SIG-M5 (cell line): ENCODE measurements around the gene APCDD1L.
"Not testable (repeated sequence)": the region's sequence is repeated elsewhere in the genome, so short reads cannot be mapped to it uniquely, and the experiment has no call there.

Experiments
- DNase-seq: peaks from one replicate; lab custom pipeline; 2025; lab: John Stamatoyannopoulos, UW

Gene APCDD1L

DNA sequence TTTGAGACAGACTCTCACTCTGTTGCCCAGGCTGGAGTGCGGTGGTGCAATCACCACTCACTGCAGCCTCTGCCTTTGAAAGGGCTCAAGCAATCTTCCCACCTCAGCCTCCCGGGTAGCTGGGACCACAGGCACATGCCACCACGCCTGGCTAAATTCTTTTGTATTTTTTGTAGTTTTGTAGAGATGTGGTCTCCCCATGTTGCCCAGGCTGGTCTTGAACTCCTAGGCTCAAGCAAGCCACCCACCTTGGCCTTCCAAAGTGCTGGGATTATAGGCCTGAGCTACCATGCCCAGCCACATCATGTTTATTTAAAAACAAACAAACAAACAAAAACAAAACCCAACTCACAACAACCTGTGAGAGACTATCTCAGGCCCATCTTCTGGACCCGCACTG, 29.7 kb upstream of the APCDD1L start:
- DNase-seq, result no peak

DNA sequence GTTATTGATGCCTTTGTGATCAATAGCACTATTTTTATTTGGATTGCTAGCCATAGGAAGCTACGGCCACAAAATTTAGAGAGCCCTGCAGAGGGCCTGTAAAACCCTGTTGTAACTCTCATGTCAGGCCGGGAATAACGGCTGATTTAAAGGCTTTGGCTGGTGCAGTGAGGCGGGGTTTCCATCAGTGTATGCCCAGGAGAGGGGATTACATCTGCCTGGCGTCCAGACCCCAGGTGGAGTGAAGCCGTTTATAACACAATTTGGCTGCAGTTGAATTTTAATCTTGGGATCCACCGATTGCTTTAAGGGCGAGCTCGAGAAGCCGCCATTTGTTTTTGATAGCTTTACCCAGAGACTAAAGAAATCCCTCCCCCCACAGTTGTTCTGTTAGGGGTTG, 29.1 kb upstream of the APCDD1L start:
- no peak for DNase-seq

DNA sequence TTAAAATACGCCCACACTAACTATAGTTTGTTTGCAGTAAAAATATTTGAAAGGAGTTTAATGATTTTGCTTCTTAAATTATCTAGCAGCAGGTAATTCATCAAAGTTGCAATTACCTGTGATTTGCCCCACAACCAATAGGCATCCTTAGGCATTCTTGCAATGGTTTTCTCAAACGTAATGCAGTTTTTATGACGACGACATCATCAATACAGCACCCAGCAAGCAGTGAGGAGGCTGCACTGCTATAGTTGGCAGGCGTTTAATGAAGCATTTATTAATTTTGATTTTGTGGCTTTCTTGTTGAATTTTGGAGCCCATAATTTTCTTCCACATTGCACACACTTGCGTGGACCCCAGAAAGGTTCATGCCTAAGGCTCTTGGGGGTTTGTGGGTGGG, 28.1 kb upstream of the APCDD1L start:
- no peak for DNase-seq

DNA sequence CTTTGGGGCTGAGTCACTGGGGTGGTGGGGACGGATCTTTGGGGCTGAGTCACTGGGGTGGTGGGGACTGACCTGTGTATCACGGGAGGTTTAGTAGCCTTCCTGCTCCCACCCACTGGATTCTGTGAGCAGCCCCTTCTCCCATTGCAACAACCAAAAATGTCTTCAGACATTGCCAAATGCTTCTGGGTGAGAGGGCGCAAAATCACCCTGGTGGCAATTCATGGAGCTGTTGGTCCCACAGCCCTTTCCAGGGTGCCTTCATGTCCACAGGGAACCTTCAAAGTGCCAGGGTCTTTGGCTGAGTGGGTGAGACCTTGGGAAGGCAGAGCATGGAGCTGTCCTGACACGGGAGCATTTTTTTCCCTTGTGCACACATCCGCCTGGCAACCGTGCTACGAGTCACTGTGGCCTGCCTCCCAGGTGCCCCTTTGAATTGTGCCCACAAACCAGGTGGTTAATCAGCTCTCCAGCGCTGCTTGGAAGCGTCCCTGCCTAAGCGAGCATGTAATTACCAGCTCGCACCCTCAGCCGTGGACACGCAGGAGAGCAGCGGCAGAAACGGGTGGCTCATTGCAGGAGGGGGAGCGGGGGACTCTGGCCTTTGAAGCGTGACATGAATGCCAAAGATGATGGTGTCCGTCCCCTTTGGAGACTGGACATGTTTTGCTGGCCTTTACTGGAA, 27.4 kb upstream of the APCDD1L start:
- DNase-seq, result no peak

DNA sequence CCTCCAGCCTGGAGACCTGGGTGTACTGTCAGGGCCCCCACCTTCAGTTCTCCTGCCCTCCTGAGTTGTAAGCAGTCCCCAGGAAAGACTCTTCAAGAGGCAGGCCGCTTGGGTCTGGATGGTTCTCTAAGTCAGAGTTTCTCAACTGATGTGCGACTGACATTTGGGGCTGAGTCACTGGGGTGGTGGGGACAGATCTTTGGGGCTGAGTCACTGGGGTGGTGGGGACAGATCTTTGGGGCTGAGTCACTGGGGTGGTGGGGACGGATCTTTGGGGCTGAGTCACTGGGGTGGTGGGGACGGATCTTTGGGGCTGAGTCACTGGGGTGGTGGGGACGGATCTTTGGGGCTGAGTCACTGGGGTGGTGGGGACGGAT, 26.8 kb upstream of the APCDD1L start:
- not testable (repeated sequence) for DNase-seq

DNA sequence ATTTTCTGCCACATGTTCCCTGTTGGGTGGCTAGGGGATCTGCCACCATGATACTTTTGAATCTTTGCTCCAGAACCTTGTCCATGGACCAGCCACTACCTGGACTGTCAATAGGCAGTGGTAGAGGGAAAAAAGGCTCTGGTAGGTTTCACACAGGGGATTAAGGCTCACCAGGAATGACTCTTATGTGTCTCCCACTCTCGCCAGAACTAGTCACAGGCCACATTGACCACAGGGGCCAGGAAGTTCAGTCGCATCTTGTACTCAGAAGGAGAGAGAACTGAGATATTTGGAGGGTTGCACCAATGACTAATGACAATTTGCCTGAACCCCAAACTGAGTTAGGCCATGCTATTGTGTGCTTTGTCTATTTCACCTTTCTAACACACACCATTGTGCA, 23.6 kb upstream of the APCDD1L start:
- DNase-seq, result no peak

DNA sequence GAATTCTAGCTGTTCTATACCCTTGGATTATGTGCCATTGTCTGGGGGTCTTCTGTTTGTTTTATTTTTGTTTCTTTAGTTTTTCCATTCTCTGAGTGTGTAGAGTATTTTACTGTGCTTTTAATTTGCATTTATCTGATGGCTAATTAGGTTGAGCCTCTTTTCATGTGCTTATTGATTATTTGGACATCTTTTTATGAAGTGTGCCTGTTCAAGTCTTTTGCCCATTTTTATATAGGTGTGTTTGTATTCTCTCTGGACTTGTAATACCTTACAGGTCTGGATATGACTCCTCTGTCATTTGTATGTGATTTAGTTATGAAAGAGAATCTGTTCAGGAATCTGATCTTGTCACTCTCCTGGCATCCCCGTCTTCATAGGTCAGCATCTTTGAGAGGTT, 22.6 kb upstream of the APCDD1L start:
- no peak for DNase-seq

DNA sequence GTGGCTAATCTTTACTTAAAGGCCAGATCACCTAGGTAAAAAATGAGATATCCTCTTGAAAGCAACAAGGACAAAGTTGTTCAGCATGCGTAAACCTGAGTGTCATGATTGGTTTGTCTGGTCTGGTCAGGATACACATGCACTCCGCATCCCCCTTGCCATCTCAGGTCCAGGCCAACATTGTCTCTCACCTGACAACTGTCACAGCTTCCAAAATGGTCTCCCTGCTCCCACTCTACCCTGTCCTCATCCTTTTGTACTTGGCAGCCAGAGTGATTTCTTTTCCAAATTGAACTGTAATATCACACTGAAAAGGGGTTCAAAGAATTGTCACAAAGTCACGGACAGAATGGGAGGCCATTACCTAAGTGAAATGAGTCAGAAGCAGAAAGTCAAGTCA, 21.1 kb upstream of the APCDD1L start:
- DNase-seq, result no peak

DNA sequence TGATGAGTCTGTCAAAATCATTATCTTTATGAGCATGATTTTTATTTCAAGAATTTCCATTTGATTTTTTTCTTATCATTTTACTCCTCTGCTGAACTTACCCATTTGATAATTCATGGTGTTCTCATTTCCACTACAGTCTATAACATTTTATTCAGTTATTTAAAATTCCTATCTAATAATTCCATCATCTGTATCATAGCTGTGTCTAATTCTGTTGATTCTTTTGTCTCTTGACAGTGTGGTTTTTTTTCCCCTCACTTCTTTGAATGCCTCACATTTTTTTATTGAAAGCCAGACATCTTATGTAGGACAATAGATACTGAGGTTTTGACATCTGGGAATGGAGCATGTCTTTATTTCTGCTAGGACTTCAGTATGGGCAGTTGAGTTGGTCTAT, 16.5 kb upstream of the APCDD1L start:
- DNase-seq, result no peak

DNA sequence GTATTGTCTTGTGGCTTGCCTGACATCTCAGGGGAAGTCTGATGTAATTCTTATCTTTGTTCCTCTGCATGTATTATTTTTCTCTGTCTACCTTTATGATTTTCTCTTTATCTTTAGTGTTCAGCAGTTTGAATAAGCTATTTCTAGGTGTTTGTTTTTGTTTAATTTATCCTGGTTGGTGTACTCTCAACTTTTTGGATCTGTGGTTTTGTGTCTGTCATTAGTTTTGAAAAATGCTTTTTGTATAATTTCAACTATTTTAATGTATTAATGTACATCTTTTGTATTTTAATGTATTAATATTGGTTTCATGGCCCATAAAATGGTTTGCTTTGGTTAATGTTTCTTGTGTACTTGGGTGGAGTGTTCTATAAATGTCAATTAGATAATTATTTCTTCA, 15.9 kb upstream of the APCDD1L start:
- no peak for DNase-seq

DNA sequence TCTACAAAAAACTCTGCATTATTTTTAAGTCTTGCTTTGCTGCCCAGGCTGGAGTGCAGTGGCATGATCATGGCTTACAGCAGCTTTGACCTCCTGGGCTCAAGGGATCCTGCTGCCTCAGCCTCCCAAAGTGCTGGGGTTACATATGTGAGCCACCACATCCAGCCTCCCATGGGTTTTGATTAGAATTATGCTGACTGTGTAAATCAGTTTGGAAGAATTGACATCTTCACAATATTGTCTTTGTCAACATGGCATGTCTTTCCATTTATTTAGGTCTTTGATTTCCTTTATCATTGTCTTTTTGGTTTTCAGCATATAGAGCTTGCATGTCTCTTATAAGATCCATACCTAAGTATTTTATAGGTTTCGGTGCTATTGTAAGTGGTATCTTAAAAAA, 13.2 kb upstream of the APCDD1L start:
- no peak for DNase-seq

DNA sequence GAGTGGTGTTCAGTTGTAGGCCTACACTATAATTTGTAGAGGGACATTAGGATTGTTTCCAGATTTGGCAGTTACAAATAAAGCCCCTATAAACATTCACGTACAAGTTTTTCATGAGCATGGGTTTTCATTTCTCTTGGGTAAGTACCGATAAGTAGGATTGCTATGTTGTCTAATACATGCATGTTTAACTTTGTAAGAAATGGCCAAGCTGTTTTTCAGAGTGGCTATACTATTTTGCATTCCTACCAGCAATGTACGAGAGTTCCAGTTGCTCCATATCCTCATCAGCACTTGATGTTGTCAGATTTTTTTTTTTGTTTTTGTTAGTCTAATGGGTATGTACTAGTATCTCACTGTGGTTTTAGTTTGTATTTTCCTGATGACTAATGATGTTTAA, 11.2 kb upstream of the APCDD1L start:
- no peak for DNase-seq

DNA sequence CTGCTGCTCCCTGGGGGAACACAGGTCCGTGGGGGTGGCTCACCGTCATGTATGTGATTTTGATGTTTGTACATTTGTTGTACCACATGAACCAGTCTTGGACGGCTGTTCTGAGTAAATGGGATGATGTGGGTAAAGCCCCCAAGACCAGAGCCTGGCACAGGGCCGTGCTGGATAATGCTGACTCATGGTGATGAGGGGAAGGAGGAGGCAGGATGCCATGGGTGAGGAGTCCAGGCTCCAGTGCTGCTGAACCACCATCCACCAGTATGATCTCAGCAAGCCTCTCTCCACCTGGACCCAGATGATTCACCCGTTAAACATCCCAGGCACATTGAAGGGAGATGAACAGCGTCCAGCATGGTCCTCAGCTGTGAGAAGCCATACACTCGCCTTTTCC, 9.6 kb upstream of the APCDD1L start:
- no peak for DNase-seq

DNA sequence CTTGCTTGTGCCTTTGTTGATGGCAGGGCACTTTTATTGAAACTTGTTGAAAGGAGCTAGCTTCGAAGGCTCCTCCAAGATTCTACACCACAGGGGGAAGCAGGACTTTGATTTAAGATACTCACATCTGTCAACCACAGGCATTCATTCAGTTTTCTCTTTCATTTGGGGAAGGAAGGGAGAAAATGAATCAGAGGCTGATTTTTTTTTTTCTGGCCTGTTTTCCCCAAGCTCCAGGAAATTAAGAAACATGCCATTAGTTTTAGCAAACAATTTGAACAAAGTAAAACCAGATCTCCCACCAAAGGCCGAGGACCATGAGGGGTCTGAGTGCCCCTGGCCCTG, 8.7 kb upstream of the APCDD1L start:
- no peak for DNase-seq

DNA sequence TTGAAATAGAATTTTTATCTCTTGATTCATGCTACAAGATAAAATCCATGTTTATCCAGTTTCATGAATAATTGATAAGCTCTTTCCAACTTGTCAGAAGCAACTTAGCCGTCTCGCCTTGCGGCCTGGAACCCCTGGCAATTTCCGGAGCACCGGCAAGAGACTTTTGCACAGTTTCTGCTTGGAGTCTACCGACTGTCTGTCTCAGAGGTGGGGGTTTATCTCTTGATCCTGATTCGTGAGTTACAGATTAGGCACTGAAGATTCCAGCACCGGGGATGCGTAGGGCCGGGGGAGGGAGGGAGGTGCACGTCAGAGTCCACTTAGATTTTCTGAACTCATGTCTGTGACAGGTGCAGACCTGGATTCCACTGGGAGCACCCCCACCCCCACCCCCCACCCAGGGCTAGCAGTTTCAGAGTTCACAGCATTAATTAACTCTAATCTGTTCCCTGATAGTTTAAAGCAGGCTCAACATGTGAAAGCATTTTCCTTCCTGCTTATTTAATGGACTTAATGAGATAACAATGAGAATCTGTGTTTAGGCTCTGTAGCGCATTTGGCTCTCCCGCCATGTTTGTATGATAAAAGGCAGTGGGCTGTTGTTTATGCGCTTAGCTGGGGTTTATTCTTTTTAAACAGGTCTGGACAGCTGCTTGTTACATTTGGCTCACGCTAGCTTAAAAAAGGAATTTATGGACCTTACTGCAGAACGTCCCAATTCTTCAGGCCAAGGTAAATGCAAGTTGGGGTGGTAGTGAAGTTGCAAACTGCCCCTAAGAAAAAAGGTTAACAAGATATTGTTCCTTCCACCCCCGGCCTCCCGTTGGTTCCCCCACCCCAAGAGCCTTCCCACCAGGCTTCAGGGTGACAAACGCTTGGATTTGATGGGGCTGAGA, 8.1 kb upstream of the APCDD1L start:
- DNase-seq, result no peak

DNA sequence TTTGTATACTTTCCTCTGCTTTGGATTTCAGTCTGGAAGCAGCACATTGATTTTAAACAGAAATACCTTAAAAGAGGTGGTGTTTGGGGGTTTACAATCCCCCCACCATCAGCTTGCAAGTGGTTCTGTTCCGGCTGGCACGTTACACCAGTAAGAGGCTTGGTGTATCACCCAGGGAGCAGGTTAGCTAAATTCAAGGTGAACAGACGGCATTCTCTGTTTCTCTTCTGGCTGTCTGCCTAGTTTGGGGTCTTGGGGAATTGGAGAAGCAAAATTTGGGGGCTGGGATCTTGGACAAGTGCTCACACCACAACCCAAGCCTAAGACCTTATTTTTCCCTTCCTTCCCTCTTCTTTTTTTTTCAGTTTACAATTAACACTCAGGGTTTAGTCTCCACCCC, 7.5 kb upstream of the APCDD1L start:
- DNase-seq, result no peak

DNA sequence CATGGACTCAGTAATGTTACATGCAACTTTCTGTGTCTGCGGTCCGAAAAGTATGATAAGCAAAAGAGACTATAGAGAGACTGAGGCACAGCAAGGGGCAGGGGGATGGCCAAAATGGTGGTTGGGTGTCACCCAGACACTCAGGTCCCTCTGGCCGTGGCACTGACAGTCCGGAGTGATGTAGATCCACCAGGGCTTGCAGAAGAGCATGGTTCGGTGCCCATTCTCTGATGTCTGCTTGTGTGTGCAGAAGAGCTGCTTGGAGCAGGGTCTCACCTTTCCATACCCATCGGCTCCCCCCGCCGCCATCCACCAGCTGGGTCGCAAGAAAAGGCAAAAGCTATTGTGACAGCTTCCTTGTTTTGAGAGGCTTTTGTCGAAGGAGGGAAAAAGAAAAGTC, 6.6 kb upstream of the APCDD1L start:
- DNase-seq, result no peak

DNA sequence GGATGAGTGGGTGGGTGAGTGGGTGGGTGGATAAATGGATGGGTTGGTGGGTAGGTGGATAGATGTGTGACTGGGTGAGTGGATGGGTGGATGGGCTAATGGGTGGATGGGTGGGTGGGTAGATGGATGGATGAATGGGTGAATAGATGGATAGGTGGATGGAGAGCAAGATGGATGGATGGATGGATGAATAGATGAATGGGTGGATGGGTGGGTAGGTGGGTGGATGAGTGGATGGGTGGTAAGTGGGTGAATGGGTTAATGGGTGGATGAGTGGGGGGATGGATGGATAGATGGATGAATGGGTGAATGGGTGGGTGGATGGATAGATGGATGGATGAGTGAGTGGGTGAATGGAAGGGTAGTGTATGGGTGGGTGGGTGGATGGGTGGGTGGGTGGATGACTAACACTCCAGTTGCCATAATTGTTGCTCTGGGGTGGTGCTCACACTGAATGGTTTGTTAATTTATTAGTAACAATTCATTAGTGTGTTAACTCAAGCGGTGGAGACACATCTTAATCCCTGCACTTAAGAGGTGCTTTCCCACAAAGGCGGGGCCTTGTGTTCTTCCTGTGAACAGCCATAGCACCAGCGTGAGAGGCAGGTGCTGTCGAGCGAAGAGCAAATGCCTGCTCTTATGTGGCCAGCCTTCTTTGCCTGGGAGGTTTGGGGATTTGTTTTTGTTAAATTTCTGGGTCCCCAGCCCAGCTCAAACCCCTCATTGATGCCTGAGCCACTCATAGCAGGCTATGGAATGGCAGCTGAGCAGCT, 4.9 kb upstream of the APCDD1L start:
- DNase-seq, result no peak

DNA sequence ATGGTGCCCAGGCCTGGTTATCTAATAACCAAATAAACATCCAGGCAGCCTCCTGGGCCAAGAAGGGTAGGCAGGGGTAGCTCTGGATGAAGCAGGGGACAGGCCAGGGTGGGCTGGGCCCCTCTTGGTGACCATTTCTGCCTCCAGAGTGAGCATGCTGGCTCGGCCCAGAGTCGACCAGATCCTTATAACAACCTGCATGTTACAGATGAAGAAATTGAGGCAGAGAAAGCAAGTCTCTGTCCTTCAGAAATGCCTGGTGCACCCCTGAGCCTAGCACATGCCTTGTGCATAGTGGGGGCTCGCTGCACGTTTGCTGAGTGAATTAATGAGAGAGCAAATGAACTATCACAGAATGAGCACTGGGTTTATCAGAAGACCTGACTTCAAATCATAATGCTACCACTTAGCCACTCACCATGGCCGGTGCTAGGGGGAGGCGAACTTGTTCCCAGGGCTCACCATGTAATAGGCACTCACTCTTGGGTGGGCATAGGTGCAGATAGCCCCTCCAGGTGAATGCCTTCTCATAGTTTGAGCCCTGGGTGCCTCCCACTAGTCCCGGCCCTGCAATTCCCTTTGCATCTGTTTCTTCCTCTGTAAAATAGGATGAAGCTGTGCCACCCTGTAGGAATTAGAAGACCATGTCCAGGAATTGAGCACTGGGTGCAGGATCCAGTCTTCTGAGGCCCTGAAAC, 3.8 kb upstream of the APCDD1L start:
- no peak for DNase-seq

DNA sequence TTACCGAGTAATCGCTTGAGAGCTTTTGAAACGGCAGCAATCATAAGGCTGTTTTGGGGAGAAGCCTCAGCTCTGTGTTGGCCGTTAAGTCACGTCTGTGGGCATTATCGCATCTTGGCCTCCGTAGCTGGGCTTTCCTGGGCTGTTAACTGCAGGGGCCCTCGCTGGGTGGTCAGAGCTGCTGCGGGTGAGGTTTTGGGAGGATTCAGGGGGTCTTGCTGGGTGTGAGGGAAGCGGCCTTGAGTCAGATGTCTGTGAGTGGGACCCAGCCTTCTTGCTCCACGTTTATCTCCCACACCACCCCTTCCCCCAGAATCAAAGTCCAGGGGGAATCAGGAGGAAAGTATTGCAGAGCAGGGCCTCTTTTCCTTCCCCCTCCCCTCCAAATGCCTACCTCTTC, 3.2 kb upstream of the APCDD1L start:
- DNase-seq, result no peak

DNA sequence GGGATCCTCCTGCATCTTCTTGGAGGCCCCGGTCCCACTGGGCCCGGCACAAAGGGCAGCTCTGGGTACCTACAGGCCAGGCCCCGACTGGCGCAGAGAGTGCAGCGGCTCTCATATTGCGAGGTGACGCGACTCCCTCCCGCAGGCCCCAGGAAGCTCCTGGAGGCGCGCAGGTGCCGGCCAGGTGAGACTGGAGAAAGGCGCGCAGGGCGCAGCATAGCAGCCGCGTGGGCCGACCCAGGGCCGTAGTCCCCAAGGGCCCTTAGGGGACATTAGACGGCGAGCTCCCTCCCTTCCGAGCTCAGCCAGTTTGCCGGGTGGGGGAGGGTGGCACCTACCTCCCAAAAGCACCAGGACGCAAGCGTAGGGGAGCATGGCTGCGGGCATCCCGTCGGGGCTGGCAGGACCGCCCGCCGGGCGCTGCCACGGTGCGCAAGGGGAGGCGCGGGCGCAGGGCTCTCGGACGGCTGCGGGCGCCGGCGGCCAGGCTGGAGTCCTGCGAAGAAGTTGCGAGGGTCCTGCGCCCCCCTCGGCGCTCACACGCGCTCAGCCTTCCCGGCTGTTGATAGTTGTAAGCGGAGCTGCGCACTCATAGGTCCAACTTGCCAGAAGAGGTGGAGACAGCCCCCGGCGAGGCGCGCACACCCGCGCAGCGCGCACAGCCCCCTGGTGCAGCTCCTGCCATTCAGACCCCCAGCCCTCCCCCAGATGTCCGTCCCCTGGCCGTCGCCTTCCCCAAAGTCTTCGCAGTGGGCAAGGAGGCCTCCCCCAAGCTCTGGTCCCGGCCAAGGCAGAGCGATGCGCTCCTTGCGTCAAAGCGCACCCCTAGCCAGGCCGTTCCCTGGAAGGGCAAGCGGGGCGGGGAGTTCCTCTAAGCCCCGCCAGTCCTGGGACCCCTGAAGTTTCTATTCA, 622 bp downstream of the APCDD1L start:
- no peak for DNase-seq
